Activated CD8-positive, alpha-beta memory T cell treated with anti-CD3 and anti-CD28 coated beads, Interleukin-2, amount 10 ng/mL, durations not matched to agents 7 days and 5 days (primary cell): ENCODE measurements around the gene TMPRSS6. TPM values are rescaled to one million over a fixed set of nuclear protein-coding genes. Genes with fewer than 3 reads are reported as not detected.
A peak's percentile ranks its signal among the peaks of the same experiment; 100 is the strongest.

Source experiments
- ATAC-seq: fragments of 150-1000 bp; cut with Tn5 transposase; one replicate; pipeline ENCODE4 v1.10.0; 2021; ENCODE audit warnings: moderate library complexity
- CTCF ChIA-PET: fragments of 350-600 bp; sonication (Branson Sonifier 250); formaldehyde crosslinking; loops from one replicate; lab custom pipeline; 2021; ENCODE audit warnings: antibody characterized with exemption; lab: Charles Lee
- DNase-seq: peaks from one replicate; pipeline ENCODE4 v3.0.0-alpha.2; 2020
- H3K27ac Mint-ChIP-seq: one replicate; pipeline ENCODE4 v1.8.0; 2021; ENCODE audit warnings: mild to moderate bottlenecking, mixed read lengths
- H3K27me3 Mint-ChIP-seq: one replicate; pipeline ENCODE4 v1.8.0; 2021; ENCODE audit warnings: mixed read lengths
- H3K36me3 Mint-ChIP-seq: one replicate; pipeline ENCODE4 v1.8.0; 2021; ENCODE audit warnings: mild to moderate bottlenecking, mixed read lengths
- H3K4me1 Mint-ChIP-seq: one replicate; pipeline ENCODE4 v1.8.0; 2021; ENCODE audit warnings: mixed read lengths
- H3K4me3 Mint-ChIP-seq: one replicate; pipeline ENCODE4 v1.8.0; 2021; ENCODE audit warnings: mild to moderate bottlenecking, moderate library complexity, mixed read lengths
- H3K9me3 Mint-ChIP-seq: one replicate; pipeline ENCODE4 v1.8.0; 2022; ENCODE audit warnings: low read depth, mixed read lengths
- total RNA-seq, 2 experiments: library from RNA; stranded (reverse); gene quantifications; one replicate each; pipeline ENCODE4 v1.2.3, GENCODE V29; 2021

The TMPRSS6 gene
- total RNA-seq, 2 experiments from 2014 or later: 1.3 to 3.3 TPM

DNA sequence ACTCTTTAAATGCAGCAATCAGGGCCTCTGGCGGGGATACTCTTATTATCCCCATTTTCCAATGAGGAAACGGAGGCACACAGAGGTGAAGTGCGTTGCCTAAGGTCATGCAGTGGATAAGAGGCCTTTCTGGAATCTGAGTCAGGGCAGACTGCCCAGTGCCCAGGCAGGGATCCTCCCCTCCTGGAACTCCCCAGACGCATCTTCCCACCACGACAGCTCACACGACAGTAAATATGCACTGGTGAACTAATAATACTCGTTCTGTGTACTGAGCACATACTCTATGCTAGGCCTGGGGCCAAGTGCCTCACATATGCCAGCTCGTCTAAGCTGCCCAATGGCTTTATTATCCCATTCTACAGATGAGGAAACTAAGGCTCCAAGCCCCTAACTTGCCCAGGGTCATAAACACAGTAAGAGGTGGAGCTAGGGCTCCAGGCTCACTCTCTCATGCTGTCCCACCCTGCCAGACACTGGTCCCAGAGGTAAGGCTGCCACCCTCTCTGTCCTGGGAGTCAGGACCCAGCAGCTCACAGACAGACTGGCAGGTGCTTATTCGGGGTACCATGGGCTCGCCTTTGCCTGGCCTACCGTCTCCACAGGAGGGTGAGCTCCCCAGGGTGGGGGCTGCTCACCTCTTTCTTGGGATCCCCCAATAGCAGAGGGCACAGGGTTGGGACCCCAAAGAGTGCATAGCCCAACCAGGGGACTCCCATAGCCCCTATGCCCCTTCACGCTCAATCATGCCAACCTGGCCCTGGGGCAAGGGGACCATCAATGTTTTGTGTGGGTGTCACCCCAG lies 37.9 kb upstream of the TMPRSS6 start:
- Mint-ChIP-seq H3K27me3 (no peaks in the 10 kb centered on the region), H3K4me1 (peaks cover 67% of the 10 kb centered on the region), H3K27ac (peak overlapping the region; percentile 99), H3K36me3 (peaks cover 90% of the 10 kb centered on the region), H3K4me3 (peak overlapping the region; percentile 100), H3K9me3 (peaks cover 4% of the 10 kb centered on the region)
- CTCF ChIA-PET: interaction anchor here (0.6 to 12.2 kb wide), 14 partner anchors 10 to 104 kb away, joined by 3 to 137 read pairs (median 12); no protein-coding TSS in a partner anchor
- no peak for DNase-seq
- no peak for ATAC-seq

DNA sequence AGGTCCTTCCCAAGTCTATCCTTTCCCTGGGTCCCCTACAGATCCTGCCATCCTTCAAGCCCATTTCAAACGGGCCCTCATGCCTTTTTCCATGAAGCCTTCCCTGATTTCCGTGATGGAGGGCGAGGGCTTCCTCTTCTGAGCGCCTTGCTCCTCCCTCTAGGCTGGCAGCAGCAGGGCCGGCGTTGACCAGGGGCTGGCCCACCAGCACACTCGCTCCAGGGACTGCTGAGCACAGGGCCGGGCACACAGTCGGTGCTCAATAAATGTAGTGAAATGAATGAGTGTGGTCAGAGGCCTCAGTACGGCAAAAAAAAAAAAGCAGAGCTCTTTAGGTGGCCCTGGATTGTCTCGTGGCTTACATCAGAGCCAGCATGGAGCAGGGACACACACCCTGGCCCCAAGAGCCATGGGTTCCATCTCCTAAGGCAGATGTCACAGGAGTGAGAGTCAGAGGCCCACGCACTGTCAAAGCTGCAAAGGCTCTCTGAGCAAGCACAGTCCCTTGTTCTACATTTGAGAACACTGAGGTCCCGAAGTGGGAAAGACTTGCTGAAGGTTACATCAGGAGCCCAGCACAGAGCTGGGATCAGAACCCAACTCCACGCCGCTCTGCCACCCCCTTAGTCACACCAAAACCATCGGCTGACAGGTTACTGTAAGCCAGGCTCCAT lies 37.1 kb upstream of the TMPRSS6 start:
- Mint-ChIP-seq H3K27ac (peak overlapping the region; percentile 99), H3K27me3 (no peaks in the 10 kb centered on the region), H3K4me1 (peaks cover 67% of the 10 kb centered on the region), H3K4me3 (peak overlapping the region; percentile 100), H3K9me3 (peaks cover 4% of the 10 kb centered on the region), H3K36me3 (peaks cover 90% of the 10 kb centered on the region)
- no peak for ATAC-seq
- DNase-seq: no peak
- CTCF ChIA-PET: interaction anchor here (0.6 to 12.2 kb wide), 9 partner anchors 15 to 103 kb away, joined by 3 to 137 read pairs (median 34); no protein-coding TSS in a partner anchor

DNA sequence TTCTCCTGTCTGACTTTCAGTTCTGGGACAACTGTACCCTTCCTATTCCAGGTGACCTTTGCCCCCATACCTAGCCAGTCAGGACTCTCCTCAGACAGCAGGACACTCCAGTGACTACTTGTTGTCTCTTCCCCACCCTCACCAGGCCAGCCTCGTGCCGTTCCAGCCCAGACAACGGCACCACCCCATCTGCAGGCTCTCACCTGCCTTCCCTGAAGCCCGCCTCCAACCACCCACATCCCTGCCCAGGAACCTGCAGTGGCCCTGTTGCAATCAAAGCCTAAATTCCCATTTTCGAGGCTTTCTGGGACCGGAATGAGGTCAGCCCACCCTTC lies 36.5 kb upstream of the TMPRSS6 start:
- no peaks in the 10 kb centered on the region for H3K27me3 Mint-ChIP-seq
- H3K4me3 Mint-ChIP-seq: peak overlapping the region; percentile 100
- H3K27ac Mint-ChIP-seq: peak overlapping the region; percentile 99
- ATAC-seq (no peak), DNase-seq (no peak)
- CTCF ChIA-PET: interaction anchor here (1.0 to 12.2 kb wide), 6 partner anchors 10 to 66 kb away, joined by 3 to 137 read pairs (median 28); no protein-coding TSS in a partner anchor
- H3K9me3 Mint-ChIP-seq: peaks cover 4% of the 10 kb centered on the region
- H3K4me1 Mint-ChIP-seq: peaks cover 65% of the 10 kb centered on the region
- H3K36me3 Mint-ChIP-seq: peaks cover 90% of the 10 kb centered on the region

DNA sequence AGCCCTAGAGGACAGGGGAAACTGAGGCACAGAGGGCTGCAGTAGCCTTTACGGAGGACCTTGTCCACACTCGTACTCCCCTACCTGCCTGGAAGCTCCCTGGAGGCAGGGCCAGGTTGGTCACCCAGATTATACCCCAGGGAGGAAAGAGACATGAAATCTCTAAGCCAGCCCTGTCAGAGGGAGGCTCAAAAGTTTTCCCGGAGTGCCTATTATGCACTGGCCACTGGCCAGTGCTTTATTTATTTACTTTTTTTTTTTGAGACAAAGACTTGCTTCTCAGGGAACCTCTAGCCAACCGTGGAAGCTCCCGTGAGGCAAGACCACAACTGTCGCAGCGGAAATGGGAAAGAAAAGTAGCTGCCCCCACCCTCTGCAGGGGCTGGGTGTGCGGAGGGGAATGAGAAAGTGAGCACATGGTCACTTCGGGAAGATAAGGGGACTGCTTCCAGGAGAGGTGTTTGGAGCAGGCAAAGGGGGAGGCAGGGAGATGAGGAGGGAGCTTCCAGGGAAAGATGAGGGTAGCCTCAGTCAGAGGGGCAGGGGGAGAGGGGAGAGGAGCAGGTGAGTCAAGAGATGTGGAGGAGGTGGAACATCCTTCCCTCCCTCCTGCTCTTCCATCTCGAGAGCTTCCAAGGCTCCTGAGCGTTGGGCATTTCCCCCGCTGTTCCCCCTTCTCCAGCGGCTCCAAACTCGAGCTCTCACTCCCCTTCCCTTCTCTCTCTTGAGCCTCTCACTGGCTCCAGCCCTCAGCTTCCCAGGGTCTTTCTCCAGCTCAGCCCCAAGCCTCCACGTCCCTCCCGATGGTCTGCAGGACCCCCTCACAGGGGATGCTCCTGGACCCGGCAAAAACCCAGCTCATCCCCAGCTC lies 35.9 kb upstream of the TMPRSS6 start:
- no peak for DNase-seq

DNA sequence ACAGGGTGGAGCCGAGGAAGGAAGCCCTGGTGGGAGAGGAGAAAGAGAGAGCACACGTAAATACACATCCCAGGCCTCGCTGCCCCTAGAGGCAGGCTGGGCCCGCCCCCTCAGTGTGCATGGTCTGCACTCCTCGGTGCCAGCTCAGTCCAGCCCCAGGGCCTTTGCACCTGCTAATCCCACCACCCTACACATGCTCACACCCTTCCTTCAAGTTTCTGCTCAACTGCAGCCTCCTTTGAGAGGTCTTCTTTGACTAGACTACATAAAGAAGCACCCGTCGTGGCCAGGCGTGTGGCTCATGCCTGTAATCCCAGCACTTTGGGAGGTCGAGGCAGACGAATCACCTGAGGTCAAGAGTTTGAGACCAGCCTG lies 34.7 kb upstream of the TMPRSS6 start:
- H3K27ac Mint-ChIP-seq: peak overlapping the region; percentile 61
- H3K36me3 Mint-ChIP-seq: peaks cover 84% of the 10 kb centered on the region
- ATAC-seq (no peak), DNase-seq (no peak)
- H3K4me3 Mint-ChIP-seq: peak overlapping the region; percentile 100
- peaks cover 66% of the 10 kb centered on the region for H3K4me1 Mint-ChIP-seq
- CTCF ChIA-PET: interaction anchor here (0.9 to 12.2 kb wide), 3 partner anchors 13 to 55 kb away, joined by 3 to 137 read pairs (median 51); no protein-coding TSS in a partner anchor
- H3K9me3 Mint-ChIP-seq: no peaks in the 10 kb centered on the region
- H3K27me3 Mint-ChIP-seq: no peaks in the 10 kb centered on the region

More for the DNA sequence above, 35.9 kb upstream of the TMPRSS6 start:
- Mint-ChIP-seq H3K4me3 (peak overlapping the region; percentile 100), H3K9me3 (no peaks in the 10 kb centered on the region), H3K36me3 (peaks cover 88% of the 10 kb centered on the region), H3K4me1 (peaks cover 64% of the 10 kb centered on the region), H3K27me3 (no peaks in the 10 kb centered on the region), H3K27ac (peak overlapping the region; percentile 99)
- ATAC-seq: no peak
- CTCF ChIA-PET: interaction anchor here (0.7 to 12.2 kb wide), 8 partner anchors 7 to 66 kb away, joined by 3 to 137 read pairs (median 4); no protein-coding TSS in a partner anchor

DNA sequence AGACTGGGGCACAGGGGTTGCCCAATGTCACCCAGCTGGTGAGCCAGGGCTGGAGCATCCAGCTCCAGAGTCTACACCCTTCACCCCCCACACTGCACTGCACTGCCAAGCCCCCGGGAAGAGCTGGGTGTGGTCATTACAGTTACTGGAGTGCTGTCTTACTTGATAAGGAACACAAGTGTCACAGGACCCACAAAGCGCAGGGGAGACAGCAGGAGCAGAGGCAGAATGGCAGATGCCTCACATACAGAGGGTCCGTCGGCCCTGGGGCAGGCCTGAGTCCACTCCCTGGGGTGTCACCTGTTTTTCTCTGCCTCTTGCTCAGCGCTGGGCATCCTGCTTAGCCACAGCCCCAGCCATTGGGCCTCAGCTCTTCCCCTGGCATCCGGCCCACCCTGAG lies 32.5 kb upstream of the TMPRSS6 start:
- Mint-ChIP-seq H3K27ac (no peak overlapping the region), H3K4me1 (peaks cover 80% of the 10 kb centered on the region), H3K9me3 (no peaks in the 10 kb centered on the region), H3K27me3 (no peaks in the 10 kb centered on the region), H3K4me3 (no peak overlapping the region), H3K36me3 (peaks cover 84% of the 10 kb centered on the region)
- CTCF ChIA-PET: interaction anchor here (0.8 to 12.2 kb wide), 3 partner anchors 18 to 64 kb away, joined by 3 to 137 read pairs (median 5); no protein-coding TSS in a partner anchor
- ATAC-seq (no peak), DNase-seq (no peak)

DNA sequence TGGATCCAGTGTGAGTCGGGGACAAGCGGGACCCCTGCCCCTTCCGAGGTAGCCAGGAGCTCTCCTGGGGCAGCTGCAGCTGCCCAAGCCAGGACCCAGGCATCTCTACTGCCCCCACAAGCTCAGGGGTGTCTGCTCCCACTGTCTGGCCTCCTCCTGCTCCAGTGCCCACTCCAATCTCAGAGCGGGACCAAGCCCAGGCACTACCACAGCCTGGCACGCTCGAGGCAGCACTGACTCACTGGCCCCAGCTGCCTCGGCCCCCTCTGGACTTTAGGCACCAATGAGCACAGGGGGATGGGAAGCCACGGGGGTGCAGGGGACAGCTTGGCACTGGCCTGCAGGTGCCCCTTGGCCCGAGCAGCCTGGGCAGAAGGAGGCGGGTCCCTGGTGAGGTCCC lies 32.0 kb upstream of the TMPRSS6 start:
- no peak for DNase-seq
- no peaks in the 10 kb centered on the region for H3K27me3 Mint-ChIP-seq
- peaks cover 81% of the 10 kb centered on the region for H3K4me1 Mint-ChIP-seq
- CTCF ChIA-PET: interaction anchor here (0.8 to 12.2 kb wide), 3 partner anchors 8 to 58 kb away, joined by 3 to 137 read pairs (median 5); partner anchors contain the start of gene IL2RB
- H3K4me3 Mint-ChIP-seq: no peak overlapping the region
- no peak overlapping the region for H3K27ac Mint-ChIP-seq
- H3K36me3 Mint-ChIP-seq: peaks cover 84% of the 10 kb centered on the region
- no peaks in the 10 kb centered on the region for H3K9me3 Mint-ChIP-seq
- no peak for ATAC-seq

DNA sequence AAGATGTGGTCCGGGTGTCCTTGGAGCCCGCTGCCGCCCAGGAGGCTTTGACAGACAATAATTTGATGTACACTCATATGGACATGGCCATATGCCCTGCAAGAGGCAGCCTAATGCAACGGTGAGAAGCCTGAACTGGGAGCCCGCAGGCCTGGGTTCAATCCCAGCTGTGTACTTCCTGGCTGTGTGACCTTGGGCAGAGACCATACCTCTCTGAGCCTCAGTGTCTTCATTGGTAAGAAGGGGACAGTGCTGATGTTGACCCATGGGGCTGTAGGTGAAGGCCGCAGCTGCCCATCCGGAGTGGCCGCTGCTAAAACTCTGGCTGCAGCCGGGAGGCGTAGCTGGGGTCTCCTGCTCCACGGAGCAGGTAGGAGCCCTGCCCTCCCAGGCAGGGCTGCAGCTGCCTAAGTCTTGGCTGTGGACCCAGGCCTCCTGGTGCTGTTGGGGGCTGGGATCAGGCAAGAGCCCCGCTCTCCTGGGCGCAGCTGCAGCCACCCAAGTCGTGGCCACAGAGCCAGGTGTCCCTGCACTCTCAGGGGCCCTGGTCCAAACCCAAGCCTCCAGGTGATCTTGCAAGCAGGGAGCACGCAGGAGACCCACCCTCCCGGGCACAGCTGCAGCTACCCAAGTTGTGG lies 31.3 kb upstream of the TMPRSS6 start:
- peaks cover 81% of the 10 kb centered on the region for H3K36me3 Mint-ChIP-seq
- DNase-seq (no peak), ATAC-seq (no peak)
- peaks cover 78% of the 10 kb centered on the region for H3K4me1 Mint-ChIP-seq
- CTCF ChIA-PET: interaction anchor here (0.6 to 12.2 kb wide), 4 partner anchors 9 to 59 kb away, joined by 3 to 137 read pairs (median 6); partner anchors contain the start of gene IL2RB
- peak overlapping the region; percentile 24 for H3K27ac Mint-ChIP-seq
- H3K9me3 Mint-ChIP-seq: no peaks in the 10 kb centered on the region
- no peak overlapping the region for H3K4me3 Mint-ChIP-seq
- no peaks in the 10 kb centered on the region for H3K27me3 Mint-ChIP-seq

DNA sequence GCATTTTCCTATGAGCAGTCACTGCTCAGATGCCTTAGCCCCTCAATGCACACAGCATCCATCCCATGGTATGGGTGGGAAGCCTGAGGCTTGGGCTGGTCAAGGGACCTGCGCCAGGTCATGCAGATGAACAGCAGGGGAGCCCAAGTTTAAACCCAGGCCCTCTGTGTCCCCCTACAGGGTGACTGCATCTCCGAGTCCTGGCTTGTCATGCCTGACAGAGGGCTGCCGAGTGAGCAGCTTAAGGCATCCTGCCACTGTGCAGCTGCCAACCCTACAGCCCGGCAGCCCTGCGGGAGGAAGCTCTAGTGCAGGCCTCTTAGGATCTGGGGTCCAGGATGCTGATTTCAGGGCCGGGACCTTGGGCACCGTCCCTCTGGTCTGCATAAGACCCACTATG lies 30.2 kb upstream of the TMPRSS6 start:
- Mint-ChIP-seq H3K4me1 (peaks cover 75% of the 10 kb centered on the region), H3K27me3 (no peaks in the 10 kb centered on the region), H3K9me3 (no peaks in the 10 kb centered on the region), H3K36me3 (peaks cover 77% of the 10 kb centered on the region), H3K27ac (no peak overlapping the region), H3K4me3 (no peak overlapping the region)
- no peak for ATAC-seq
- no peak for DNase-seq
- CTCF ChIA-PET: interaction anchor here (2.7 to 12.2 kb wide), 2 partner anchors 16 to 60 kb away, joined by 8 to 137 read pairs; no protein-coding TSS in a partner anchor

DNA sequence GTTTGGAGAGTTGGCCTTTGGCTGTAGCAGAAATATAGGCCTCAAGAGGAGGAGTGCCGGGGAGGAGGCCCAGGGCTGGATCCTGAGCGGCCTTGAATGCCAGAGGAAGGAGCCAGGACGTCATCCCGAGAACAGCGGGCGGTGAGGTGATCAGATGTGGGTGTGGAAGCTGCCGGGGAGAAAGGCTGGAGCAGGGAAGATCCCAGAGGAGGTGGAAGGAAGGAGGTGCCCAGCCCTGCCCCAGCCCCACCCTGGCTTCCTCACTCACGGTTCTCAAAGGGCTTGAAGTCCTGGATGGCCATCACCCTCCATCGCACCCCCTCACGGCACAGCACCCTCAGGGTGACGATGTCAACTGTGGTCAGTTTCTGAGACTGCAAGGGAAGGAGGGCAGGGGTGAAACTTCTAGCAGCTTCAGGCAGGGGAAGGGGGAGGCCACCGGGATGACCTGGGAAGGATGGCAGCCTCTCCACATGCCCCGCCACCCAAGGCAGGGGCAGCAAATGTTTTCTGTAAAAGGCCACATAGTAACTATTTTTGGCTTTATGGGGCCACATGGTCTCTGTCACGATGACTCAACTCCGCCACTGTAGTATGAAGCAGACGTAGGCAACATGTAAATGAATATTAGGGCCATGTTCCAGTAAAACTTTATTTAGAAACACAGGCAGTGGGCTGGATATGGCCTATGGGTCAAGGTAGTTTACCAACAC lies 29.5 kb upstream of the TMPRSS6 start:
- Mint-ChIP-seq H3K4me3 (no peak overlapping the region), H3K27ac (peak overlapping the region; percentile 61), H3K27me3 (no peaks in the 10 kb centered on the region), H3K4me1 (peaks cover 75% of the 10 kb centered on the region), H3K36me3 (peaks cover 76% of the 10 kb centered on the region), H3K9me3 (no peaks in the 10 kb centered on the region)
- DNase-seq (no peak), ATAC-seq (no peak)
- CTCF ChIA-PET: interaction anchor here (2.7 to 12.2 kb wide), 2 partner anchors 15 to 60 kb away, joined by 8 to 137 read pairs; no protein-coding TSS in a partner anchor

DNA sequence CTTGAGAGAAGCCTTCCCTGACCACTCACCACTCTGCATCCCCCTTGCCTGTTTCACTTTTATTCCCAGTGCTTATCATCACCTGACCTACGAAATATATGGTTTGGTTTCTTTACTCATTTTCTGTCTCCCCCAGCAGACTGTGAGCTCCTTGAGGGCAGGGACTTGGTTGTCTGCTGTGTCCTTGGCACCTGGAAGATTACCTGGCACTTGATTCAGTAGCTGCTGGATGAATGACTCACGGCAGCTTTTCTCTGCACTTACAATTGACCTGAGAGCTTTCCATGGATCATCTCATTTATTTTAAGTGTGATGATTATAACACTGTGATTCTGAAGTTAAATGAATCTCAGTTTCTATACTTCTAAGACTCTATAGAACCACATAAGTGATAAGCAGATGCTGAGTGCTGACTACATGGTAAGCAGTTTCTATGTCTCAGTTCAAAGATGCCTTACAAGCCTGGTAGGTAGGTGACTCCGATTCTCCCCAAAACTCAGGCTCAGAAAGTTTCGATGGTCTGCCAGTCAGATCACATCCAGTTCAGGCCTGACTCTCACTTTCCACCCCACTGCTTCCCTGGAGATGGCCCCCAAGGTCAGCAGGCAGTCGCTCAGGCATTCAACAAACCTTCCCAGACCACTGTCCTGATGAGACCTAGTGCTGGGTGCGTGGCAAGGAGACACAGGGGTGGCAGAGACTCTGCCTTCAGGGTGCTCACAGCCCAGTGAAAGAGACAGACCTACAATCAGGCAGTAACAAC lies 28.6 kb upstream of the TMPRSS6 start:
- CTCF ChIA-PET: interaction anchor here (2.1 kb wide), 1 partner anchor 11 kb away, joined by 9 read pairs; the partner anchor contains the start of gene IL2RB
- Mint-ChIP-seq H3K27me3 (no peaks in the 10 kb centered on the region), H3K4me3 (no peak overlapping the region), H3K4me1 (peaks cover 74% of the 10 kb centered on the region), H3K36me3 (peaks cover 74% of the 10 kb centered on the region), H3K27ac (peak overlapping the region; percentile 68), H3K9me3 (no peaks in the 10 kb centered on the region)
- ATAC-seq (no peak), DNase-seq (no peak)
